ENCODE results near the gene LRRC3.

Gene LRRC3

GRCh38 chr21:44424608-44425306 lies 30.6 kb upstream of the LRRC3 start:
- DNase-seq: no peak

GRCh38 chr21:44425307-44425894 lies 29.9 kb upstream of the LRRC3 start:
- DNase-seq: no peak

- no peak for DNase-seq
Observed at GRCh38 chr21:44425895-44426662, 29.2 kb upstream of the LRRC3 start.

GRCh38 chr21:44426663-44427191 lies 28.6 kb upstream of the LRRC3 start:
- DNase-seq: no peak

- DNase-seq: no peak
Observed at GRCh38 chr21:44427241-44428120, 27.8 kb upstream of the LRRC3 start.

- DNase-seq: peak; percentile 64
Observed at GRCh38 chr21:44428281-44428960, 26.9 kb upstream of the LRRC3 start.

- DNase-seq: no peak
Observed at GRCh38 chr21:44429894-44430293, 25.4 kb upstream of the LRRC3 start.

GRCh38 chr21:44431300-44431699 lies 24.0 kb upstream of the LRRC3 start:
- no peak for DNase-seq

- DNase-seq: no peak
Observed at GRCh38 chr21:44432841-44433790, 22.2 kb upstream of the LRRC3 start.

- DNase-seq: no peak
Observed at GRCh38 chr21:44433791-44434567, 21.3 kb upstream of the LRRC3 start.

- DNase-seq: no peak
Observed at GRCh38 chr21:44434568-44434925, 20.8 kb upstream of the LRRC3 start.

GRCh38 chr21:44434936-44435635 lies 20.2 kb upstream of the LRRC3 start:
- no peak for DNase-seq

- no peak for DNase-seq
Observed at GRCh38 chr21:44436111-44436611, 19.1 kb upstream of the LRRC3 start.

GRCh38 chr21:44436958-44437357 lies 18.4 kb upstream of the LRRC3 start:
- DNase-seq: no peak

- DNase-seq: no peak
Observed at GRCh38 chr21:44437371-44437695, 18.0 kb upstream of the LRRC3 start.

- no peak for DNase-seq
Observed at GRCh38 chr21:44437696-44438431, 17.4 kb upstream of the LRRC3 start.

GRCh38 chr21:44438531-44439210 lies 16.6 kb upstream of the LRRC3 start:
- DNase-seq: no peak

- no peak for DNase-seq
Observed at GRCh38 chr21:44439211-44439600, 16.1 kb upstream of the LRRC3 start.

Measured in hematopoietic multipotent progenitor cell treated with erythropoietin and hydrocortisone succinate and interleukin-3 and kit ligand, for 6 days (in vitro differentiated cells).